HepG2 (cell line): ENCODE measurements around the gene TMEM62. TPM values are rescaled to one million over a fixed set of nuclear protein-coding genes. Genes with fewer than 3 reads are reported as not detected.

Source experiments
- ATAC-seq: fragments of 200-7000 bp; cut with Tn5 transposase; 3 replicates; pipeline ENCODE4 v1.9.1; 2020; ENCODE audit warnings: mild to moderate bottlenecking, moderate library complexity
- BruUV-seq: library from RNA; stranded (reverse); fragments of 400-500 nt; replicated peaks from 2 replicates; lab custom pipeline; 2021; lab: Mats Ljungman, UMichigan
- CTCF ChIA-PET: fragments of 300-600 bp; formaldehyde crosslinking; extraction: SDS; loops from one replicate; lab custom pipeline; 2021; ENCODE audit warnings: low total read pairs, inconsistent platforms, low intra/inter-chr PET ratio; lab: Yijun Ruan, JAX
- POLR2A ChIA-PET: fragments of 350-600 bp; sonication (Branson Sonifier 250); formaldehyde crosslinking; loops from one replicate; lab custom pipeline; 2020; ENCODE audit warnings: antibody characterized with exemption, inconsistent platforms; lab: Yijun Ruan, JAX
- DNase-seq: peaks from one replicate; pipeline ENCODE4 v3.0.0-alpha.2; 2015; ENCODE audit warnings: low spot score
- FAIRE-seq: peaks from 3 replicates; lab custom pipeline; 2011; peaks lifted over from hg19 to GRCh38; lab: Jason Lieb, UNC
- H2AFZ ChIP-seq: one replicate; pipeline ENCODE4 v1.6.1; 2011; ENCODE audit warnings: low read length, inconsistent platforms
- H3K27ac ChIP-seq: fragments of 300-600 bp; 3 replicates; pipeline ENCODE4 v1.8.0; 2011; ENCODE audit warnings: mixed run types, mild to moderate bottlenecking, mixed read lengths, low read length, inconsistent platforms; ENCODE audit not compliant: insufficient read depth; ENCODE audit errors: extremely low read length
- H3K27me3 ChIP-seq, 2 experiments: fragments of 200-600 bp in 1 of 2; 2 replicates in 1 of 2; 3 replicates in 1 of 2; pipeline versions ENCODE4 v1.6.0 to v1.8.0; 2011; ENCODE audit warnings: low read length in 2 of 2, mild to moderate bottlenecking in 2 of 2, moderate library complexity in 2 of 2, inconsistent platforms in 1 of 2; ENCODE audit not compliant: insufficient read depth in 2 of 2, control insufficient read depth in 1 of 2
- H3K36me3 ChIP-seq, 2 experiments: fragments of 200-600 bp in 1 of 2; replicated peaks in 1 of 2; 2 replicates in 1 of 2; 3 replicates in 1 of 2; pipeline versions ENCODE4 v1.5.1 to v1.8.0; 2011; ENCODE audit warnings: low read length in 2 of 2, inconsistent platforms in 1 of 2; ENCODE audit not compliant: insufficient read depth in 2 of 2, control insufficient read depth in 1 of 2
- H3K4me1 ChIP-seq: 2 replicates; pipeline ENCODE4 v1.5.1; 2012; ENCODE audit warnings: low read length, inconsistent platforms; ENCODE audit not compliant: insufficient read depth
- H3K4me2 ChIP-seq: 2 replicates; pipeline ENCODE4 v1.6.0; 2011; ENCODE audit warnings: low read depth, low read length, inconsistent platforms
- H3K4me3 ChIP-seq, 3 experiments: fragments of 200-600 bp in 1 of 3; sonication (generic), shearing (Covaris generic) in 1 of 3; replicated peaks in 1 of 3; 2 replicates each; pipeline ENCODE4 v1.5.1; 2011 to 2016; ENCODE audit warnings: low read length in 3 of 3, inconsistent platforms in 2 of 3, low read depth in 2 of 3, mild to moderate bottlenecking in 2 of 3, control low read depth in 1 of 3, mixed read lengths in 1 of 3; ENCODE audit not compliant: insufficient read depth in 1 of 3
- H3K79me2 ChIP-seq: one replicate; pipeline ENCODE4 v1.6.1; 2011; ENCODE audit warnings: low read length, inconsistent platforms; ENCODE audit not compliant: insufficient read depth
- H3K9ac ChIP-seq: 2 replicates; pipeline ENCODE4 v1.6.0; 2011; ENCODE audit warnings: mild to moderate bottlenecking, low read depth, low read length, inconsistent platforms; ENCODE audit not compliant: insufficient read depth
- H3K9me3 ChIP-seq: 2 replicates; pipeline ENCODE4 v1.5.1; 2012; ENCODE audit warnings: mild to moderate bottlenecking, low read length
- H4K20me1 ChIP-seq: 2 replicates; pipeline ENCODE4 v1.6.0; 2011; ENCODE audit warnings: inconsistent platforms, mild to moderate bottlenecking, low read length, moderate library complexity; ENCODE audit not compliant: insufficient read depth
- ARID3A ChIP-seq: IDR thresholded peaks from 2 replicates; pipeline ENCODE4 v1.6.1; 2012; ENCODE audit warnings: low read depth, low read length, improper control_type of control experiment
- FOXP1 ChIP-seq, 2 experiments: fragments of 450-650 bp in 1 of 2; IDR thresholded peaks; 2 replicates each; pipeline ENCODE4 v1.6.1; 2017 to 2018; ENCODE audit warnings: antibody characterized with exemption in 1 of 2
- KDM1A ChIP-seq: IDR thresholded peaks from 2 replicates; pipeline ENCODE4 v1.6.1; 2016; ENCODE audit warnings: missing compliant biosample characterization
- PATZ1 ChIP-seq: sonication (generic); formaldehyde crosslinking; IDR thresholded peaks from 2 replicates; pipeline ENCODE4 v1.4.0; 2020; ENCODE audit warnings: missing genetic modification reagents
- SNRNP70 ChIP-seq: fragments of 200-400 bp; formaldehyde crosslinking; IDR thresholded peaks from 2 replicates; pipeline ENCODE4 v1.6.1; 2017; ENCODE audit warnings: mild to moderate bottlenecking, low read depth, low read length, moderate library complexity
- ZBED4 ChIP-seq: sonication (generic); formaldehyde crosslinking; IDR thresholded peaks from 2 replicates; pipeline ENCODE4 v1.4.0; 2020; ENCODE audit warnings: missing genetic modification reagents, borderline replicate concordance
- ZFYVE20 ChIP-seq: sonication (generic); formaldehyde crosslinking; IDR thresholded peaks from 2 replicates; pipeline ENCODE4 v1.8.0; 2023; ENCODE audit warnings: low read depth, mild to moderate bottlenecking, moderate library complexity, missing genetic modification reagents, borderline replicate concordance
- ZSCAN25 ChIP-seq: sonication (generic); formaldehyde crosslinking; IDR thresholded peaks from 2 replicates; pipeline ENCODE4 v1.8.0; 2022; ENCODE audit warnings: mild to moderate bottlenecking, missing genetic modification reagents
- ZSCAN31 ChIP-seq: sonication (generic); formaldehyde crosslinking; IDR thresholded peaks from 2 replicates; pipeline ENCODE4 v1.5.0; 2020; ENCODE audit warnings: low read depth, mild to moderate bottlenecking, missing genetic modification reagents
- whole genome bisulfite sequencing: methylation state at CpG from one replicate; pipeline ENCODE4 v1.1.6; 2017; ENCODE audit warnings: low lambda C conversion rate; 5-methylcytosine and 5-hydroxymethylcytosine counted together
- in situ Hi-C: cut with HindIII; loops from 2 replicates; pipeline ENCODE4 v1.10.0; 2017; ENCODE audit warnings: low pct_unique_long_range_greater_than_20kb; ENCODE audit not compliant: extremely low pct_ligation_motif_present
- intact Hi-C: fragments of 100-400 bp; cut with micrococcal nuclease; formaldehyde crosslinking; loops from one replicate; pipeline ENCODE4 v1.10.0; 2022; ENCODE audit not compliant: unreplicated experiment
- polyA plus RNA-seq, 8 experiments: library from polyadenylated mRNA; depleted of rRNA in 3 of 8; stranded (reverse) in 7 of 8; unstranded in 1 of 8; fragments of >200 nt; fragmentation: Illumina TruSeq in 4 of 8; extraction: Trizol in 4 of 8; gene quantifications; 2 replicates each; pipeline versions ENCODE4 v1.2.1 to v1.2.3, GENCODE V29; 2011 to 2016; ENCODE audit warnings: low read depth in 4 of 8, missing spikeins in 1 of 8, mixed read lengths in 1 of 8; ENCODE audit not compliant: insufficient read depth in 1 of 8
- total RNA-seq, 5 experiments: library from RNA; depleted of rRNA; stranded (reverse); fragments of >200 nt; fragmentation: Illumina TruSeq; extraction: Trizol; gene quantifications; 2 replicates each; pipeline ENCODE4 v1.2.3, GENCODE V29; 2016; ENCODE audit warnings: low read depth in 1 of 5

Gene TMEM62
- total and polyA plus RNA-seq, 2 of the 13 experiments (the other 11 are each of a cell fraction or from before 2014, with no cell fraction given), result 14.2 to 20.9 TPM

GRCh38 chr15:43210807-43211206 lies 77.4 kb downstream of the TMEM62 start:
- ATAC-seq, result peak; percentile 15
- H3K79me2 ChIP-seq, result no peaks in the 10 kb centered on the region
- no peak overlapping the region for H3K27ac ChIP-seq
- FAIRE-seq, result no peak
- CTCF ChIA-PET, result interaction anchor here (1.8 kb wide), 1 partner anchor 75 kb away, joined by 11 read pairs; no protein-coding TSS in a partner anchor
- no peak for TF ChIP-seq ZFYVE20 (CRISPR knock-in tag)
- TF ChIP-seq, all 625 proteins: peak for 0
- H3K4me2 ChIP-seq, result no peak overlapping the region
- no peaks in the 10 kb centered on the region for H3K9me3 ChIP-seq
- no peaks in the 10 kb centered on the region for H3K36me3 ChIP-seq
- no TSS peak for BruUV-seq
- DNase-seq, result no peak
- POLR2A ChIA-PET, result no interaction called here
- H3K9ac ChIP-seq, result no peak overlapping the region
- intact Hi-C loops, result no loop called here
- in situ Hi-C loops, result loop anchor here (25.0 kb wide), 1 partner anchor 499 kb away; no protein-coding TSS in a partner anchor
- H4K20me1 ChIP-seq, result no peaks in the 10 kb centered on the region
- H3K27me3 ChIP-seq, result peaks cover 1 to 61% of the 10 kb centered on the region in 2 experiments; a peak in 3 of 5 replicates
- 14% methylated on average over 9 of the region's 9 CpGs for WGBS
- no peak overlapping the region for H3K4me3 ChIP-seq
- H3K4me1 ChIP-seq, result no peaks in the 10 kb centered on the region
- H2AFZ ChIP-seq, result no peak overlapping the region

- H4K20me1 ChIP-seq, result no peaks in the 10 kb centered on the region
- H3K4me1 ChIP-seq, result no peaks in the 10 kb centered on the region
- H3K27ac ChIP-seq, result no peak overlapping the region
- intact Hi-C loops (no loop called here), in situ Hi-C loops (loop anchor here (25.0 kb wide), 1 partner anchor 499 kb away; no protein-coding TSS in a partner anchor)
- H3K9me3 ChIP-seq, result no peaks in the 10 kb centered on the region
- H3K27me3 ChIP-seq, result peaks cover 1 to 61% of the 10 kb centered on the region in 2 experiments; a peak in 3 of 5 replicates
- POLR2A ChIA-PET, result no interaction called here
- no peaks in the 10 kb centered on the region for H3K79me2 ChIP-seq
- H3K9ac ChIP-seq, result no peak overlapping the region
- DNase-seq (no peak), FAIRE-seq (no peak), ATAC-seq (no peak)
- H3K36me3 ChIP-seq, result no peaks in the 10 kb centered on the region
- no TSS peak for BruUV-seq
- H3K4me2 ChIP-seq, result no peak overlapping the region
- CTCF ChIA-PET, result no interaction called here
- H2AFZ ChIP-seq, result no peak overlapping the region
- 8% methylated on average over 1 of the region's 4 CpGs for WGBS
- H3K4me3 ChIP-seq, result no peak overlapping the region
- TF ChIP-seq ARID3A, result no peak
- no peak for TF ChIP-seq ZSCAN25 (CRISPR knock-in tag)
- no peak for TF ChIP-seq KDM1A (CRISPR knock-in tag)
- no peak for TF ChIP-seq PATZ1 (CRISPR knock-in tag)
- no peak for TF ChIP-seq ZSCAN31
- no peak for TF ChIP-seq SNRNP70
- TF ChIP-seq FOXP1 (IDR thresholded peaks at IDR 0.05), result no peak
- no peak for TF ChIP-seq FOXP1 (CRISPR knock-in tag; IDR thresholded peaks at IDR 0.05)
- no peak for TF ChIP-seq ZBED4 (CRISPR knock-in tag)
Observed at GRCh38 chr15:43211224-43211735, 77.9 kb downstream of the TMEM62 start.
